Measurements from ENCODE around the gene TBL2. TPM values are rescaled to one million over a fixed set of nuclear protein-coding genes. Genes with fewer than 3 reads are reported as not detected.
"Not testable (repeated sequence)": the region's sequence is repeated elsewhere in the genome, so short reads cannot be mapped to it uniquely, and the experiment has no call there.

Gene TBL2
- polyA plus RNA-seq, 4 donors = 38.9 to 46.2 (median 41.1) TPM

- DNase-seq (ENCODE audit: low read depth in 4 of 4, low spot score in 3 of 4) = no peak
Measured at GRCh38 chr7:73572767-73573186, 5.6 kb downstream of the TBL2 start.

- DNase-seq (ENCODE audit: low read depth in 4 of 4, low spot score in 3 of 4) = no peak
Measured at GRCh38 chr7:73570977-73571376, 7.4 kb downstream of the TBL2 start.

GRCh38 chr7:73570521-73570920, 7.9 kb downstream of the TBL2 start:
- DNase-seq (ENCODE audit: low read depth in 4 of 4, low spot score in 3 of 4) = no peak

GRCh38 chr7:73569042-73569608, 9.3 kb downstream of the TBL2 start:
- DNase-seq (ENCODE audit: low read depth in 4 of 4, low spot score in 3 of 4) = no peak

GRCh38 chr7:73567846-73568685, 10.3 kb downstream of the TBL2 start:
- no peak for DNase-seq (ENCODE audit: low read depth in 4 of 4, low spot score in 3 of 4)

- no peak for DNase-seq (ENCODE audit: low read depth in 4 of 4, low spot score in 3 of 4)
Measured at GRCh38 chr7:73567140-73567539, 11.2 kb downstream of the TBL2 start.

GRCh38 chr7:73566431-73566830, 11.9 kb downstream of the TBL2 start:
- DNase-seq (ENCODE audit: low read depth in 4 of 4, low spot score in 3 of 4) = not testable (repeated sequence)

- no peak for DNase-seq (ENCODE audit: low read depth in 4 of 4, low spot score in 3 of 4)
Measured at GRCh38 chr7:73565675-73566340, 12.6 kb downstream of the TBL2 start.

GRCh38 chr7:73560109-73560835, 18.1 kb downstream of the TBL2 start:
- no peak for DNase-seq (ENCODE audit: low read depth in 4 of 4, low spot score in 3 of 4)

- DNase-seq (ENCODE audit: low read depth in 4 of 4, low spot score in 3 of 4) = peak in 3 of 4 donors; percentile 41 to 51 (median 45)
Measured at GRCh38 chr7:73557397-73558257, 20.8 kb downstream of the TBL2 start, which contains the start of gene BCL7B. Gene BCL7B (minus strand): TSS chr7:73557690. CDS start chr7:73557578, 112 bp downstream.

GRCh38 chr7:73557108-73557396, 21.3 kb downstream of the TBL2 start:
- DNase-seq (ENCODE audit: low read depth in 4 of 4, low spot score in 3 of 4) = peak; percentile 77 to 81 (median 78)

GRCh38 chr7:73556208-73557107, 21.9 kb downstream of the TBL2 start:
- no peak for DNase-seq (ENCODE audit: low read depth in 4 of 4, low spot score in 3 of 4)

- no peak for DNase-seq (ENCODE audit: low read depth in 4 of 4, low spot score in 3 of 4)
Measured at GRCh38 chr7:73555411-73555982, 22.9 kb downstream of the TBL2 start.

GRCh38 chr7:73550093-73550492, 28.3 kb downstream of the TBL2 start:
- DNase-seq (ENCODE audit: low read depth in 4 of 4, low spot score in 3 of 4) = not testable (repeated sequence)

GRCh38 chr7:73549176-73549575, 29.2 kb downstream of the TBL2 start:
- DNase-seq (ENCODE audit: low read depth in 4 of 4, low spot score in 3 of 4) = no peak

- no peak for DNase-seq (ENCODE audit: low read depth in 4 of 4, low spot score in 3 of 4)
Measured at GRCh38 chr7:73547841-73548240, 30.5 kb downstream of the TBL2 start.

- DNase-seq (ENCODE audit: low read depth in 4 of 4, low spot score in 3 of 4) = no peak
Measured at GRCh38 chr7:73544678-73545077, 33.7 kb downstream of the TBL2 start.

- no peak for DNase-seq (ENCODE audit: low read depth in 4 of 4, low spot score in 3 of 4)
Measured at GRCh38 chr7:73541722-73542121, 36.7 kb downstream of the TBL2 start.

- no peak for DNase-seq (ENCODE audit: low read depth in 4 of 4, low spot score in 3 of 4)
Measured at GRCh38 chr7:73539709-73540108, 38.7 kb downstream of the TBL2 start.

Data from right renal pelvis (tissue), 4 donors.